ENCODE measurements around the gene ADAM8.

The ADAM8 gene

DNA sequence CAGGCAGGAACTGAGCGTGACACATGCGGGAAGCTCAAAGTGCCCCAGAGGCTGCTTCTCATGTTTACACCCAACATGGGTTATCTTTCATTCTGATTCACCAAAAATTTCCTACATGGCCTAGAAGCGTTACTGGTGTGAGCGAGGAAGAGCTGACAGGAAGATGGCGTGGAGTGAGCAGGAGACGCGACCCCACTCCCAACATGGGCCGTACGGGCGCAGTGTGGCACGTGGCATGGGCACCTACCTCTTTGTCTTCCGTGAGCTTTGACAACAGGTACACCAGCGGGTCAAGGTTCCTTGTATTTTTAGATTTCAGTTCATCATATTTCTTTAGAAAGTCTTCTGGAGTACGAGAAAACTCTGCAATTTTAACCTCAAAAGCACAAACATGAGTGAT, 23.1 kb upstream of the ADAM8 start:
- TF ChIP-seq, protein P1, sequence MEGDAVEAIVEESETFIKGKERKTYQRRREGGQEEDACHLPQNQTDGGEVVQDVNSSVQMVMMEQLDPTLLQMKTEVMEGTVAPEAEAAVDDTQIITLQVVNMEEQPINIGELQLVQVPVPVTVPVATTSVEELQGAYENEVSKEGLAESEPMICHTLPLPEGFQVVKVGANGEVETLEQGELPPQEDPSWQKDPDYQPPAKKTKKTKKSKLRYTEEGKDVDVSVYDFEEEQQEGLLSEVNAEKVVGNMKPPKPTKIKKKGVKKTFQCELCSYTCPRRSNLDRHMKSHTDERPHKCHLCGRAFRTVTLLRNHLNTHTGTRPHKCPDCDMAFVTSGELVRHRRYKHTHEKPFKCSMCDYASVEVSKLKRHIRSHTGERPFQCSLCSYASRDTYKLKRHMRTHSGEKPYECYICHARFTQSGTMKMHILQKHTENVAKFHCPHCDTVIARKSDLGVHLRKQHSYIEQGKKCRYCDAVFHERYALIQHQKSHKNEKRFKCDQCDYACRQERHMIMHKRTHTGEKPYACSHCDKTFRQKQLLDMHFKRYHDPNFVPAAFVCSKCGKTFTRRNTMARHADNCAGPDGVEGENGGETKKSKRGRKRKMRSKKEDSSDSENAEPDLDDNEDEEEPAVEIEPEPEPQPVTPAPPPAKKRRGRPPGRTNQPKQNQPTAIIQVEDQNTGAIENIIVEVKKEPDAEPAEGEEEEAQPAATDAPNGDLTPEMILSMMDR (IDR thresholded peaks at IDR 0.05; ENCODE audit: borderline replicate concordance, insufficient read depth, low read depth, low read length), result no peak

DNA sequence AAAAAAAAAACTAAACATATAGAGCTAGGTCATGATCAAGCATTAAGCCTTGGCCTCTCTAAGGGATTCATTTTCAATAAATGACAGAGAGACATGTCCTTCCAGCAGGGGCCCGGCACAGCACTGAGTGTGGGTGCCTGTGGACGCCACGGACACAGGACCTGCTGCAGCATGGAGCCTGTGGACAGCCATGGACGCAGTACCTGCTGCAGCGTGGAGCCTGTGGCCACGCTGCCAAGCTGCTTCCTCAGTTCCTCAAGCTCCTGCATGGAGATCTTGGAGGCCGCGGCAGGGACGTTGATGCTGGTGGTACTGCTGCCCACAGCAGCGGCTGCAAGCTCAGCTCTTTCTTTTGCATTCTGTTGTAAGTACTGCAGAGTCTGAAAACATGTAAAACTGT, 22.6 kb upstream of the ADAM8 start:
- TF ChIP-seq, protein P1 (IDR thresholded peaks at IDR 0.05; ENCODE audit: borderline replicate concordance, insufficient read depth, low read depth, low read length), result no peak
- no peak overlapping the region for H3K4me3 ChIP-seq (ENCODE audit: low read depth, low read length)

More for the DNA sequence above, 23.1 kb upstream of the ADAM8 start:
- H3K4me3 ChIP-seq (ENCODE audit: low read depth, low read length), result no peak overlapping the region

DNA sequence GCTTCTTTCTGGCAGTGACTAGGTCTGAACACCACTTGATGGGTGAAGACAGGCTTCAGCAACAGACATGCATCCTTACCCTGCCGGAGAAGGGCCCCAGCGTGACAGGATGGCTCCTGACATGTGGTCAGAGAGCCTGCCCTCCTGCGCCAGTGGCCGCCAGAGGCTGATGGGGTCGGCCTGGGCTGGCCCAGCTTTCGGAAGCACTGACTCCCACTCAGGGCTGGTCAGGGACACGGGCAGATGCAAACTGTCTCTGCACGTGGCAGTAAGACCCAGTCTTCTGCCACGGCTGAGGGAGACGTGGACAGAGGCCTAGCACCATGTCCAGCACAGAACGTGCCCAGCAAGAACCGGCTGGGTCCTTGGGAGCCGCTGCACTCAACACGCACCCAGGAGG, 21.8 kb upstream of the ADAM8 start:
- no peak overlapping the region for H3K4me3 ChIP-seq (ENCODE audit: low read depth, low read length)
- TF ChIP-seq, protein P1 (IDR thresholded peaks at IDR 0.05; ENCODE audit: borderline replicate concordance, insufficient read depth, low read depth, low read length), result no peak

DNA sequence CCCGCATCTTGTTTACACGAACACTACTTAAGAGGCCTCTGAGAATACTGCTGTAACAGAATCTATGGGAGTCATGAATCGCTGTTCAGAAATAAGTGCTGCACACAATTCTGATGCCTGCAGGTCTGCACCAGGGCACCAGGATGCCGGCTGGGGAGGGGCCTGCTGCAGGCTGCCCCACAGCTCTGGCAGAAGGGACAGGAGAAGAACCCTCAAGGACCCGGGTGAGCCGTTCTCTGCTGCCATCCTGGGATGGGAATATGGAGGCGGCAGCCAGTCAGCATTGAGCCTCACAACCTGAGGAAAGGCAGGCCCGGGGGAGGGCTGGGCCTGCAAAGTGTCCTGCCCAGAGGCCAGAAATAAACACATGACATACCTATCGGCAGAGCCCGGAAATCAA, 20.8 kb upstream of the ADAM8 start:
- no peak overlapping the region for H3K4me3 ChIP-seq (ENCODE audit: low read depth, low read length)
- TF ChIP-seq, protein P1 (IDR thresholded peaks at IDR 0.05; ENCODE audit: borderline replicate concordance, insufficient read depth, low read depth, low read length), result no peak

DNA sequence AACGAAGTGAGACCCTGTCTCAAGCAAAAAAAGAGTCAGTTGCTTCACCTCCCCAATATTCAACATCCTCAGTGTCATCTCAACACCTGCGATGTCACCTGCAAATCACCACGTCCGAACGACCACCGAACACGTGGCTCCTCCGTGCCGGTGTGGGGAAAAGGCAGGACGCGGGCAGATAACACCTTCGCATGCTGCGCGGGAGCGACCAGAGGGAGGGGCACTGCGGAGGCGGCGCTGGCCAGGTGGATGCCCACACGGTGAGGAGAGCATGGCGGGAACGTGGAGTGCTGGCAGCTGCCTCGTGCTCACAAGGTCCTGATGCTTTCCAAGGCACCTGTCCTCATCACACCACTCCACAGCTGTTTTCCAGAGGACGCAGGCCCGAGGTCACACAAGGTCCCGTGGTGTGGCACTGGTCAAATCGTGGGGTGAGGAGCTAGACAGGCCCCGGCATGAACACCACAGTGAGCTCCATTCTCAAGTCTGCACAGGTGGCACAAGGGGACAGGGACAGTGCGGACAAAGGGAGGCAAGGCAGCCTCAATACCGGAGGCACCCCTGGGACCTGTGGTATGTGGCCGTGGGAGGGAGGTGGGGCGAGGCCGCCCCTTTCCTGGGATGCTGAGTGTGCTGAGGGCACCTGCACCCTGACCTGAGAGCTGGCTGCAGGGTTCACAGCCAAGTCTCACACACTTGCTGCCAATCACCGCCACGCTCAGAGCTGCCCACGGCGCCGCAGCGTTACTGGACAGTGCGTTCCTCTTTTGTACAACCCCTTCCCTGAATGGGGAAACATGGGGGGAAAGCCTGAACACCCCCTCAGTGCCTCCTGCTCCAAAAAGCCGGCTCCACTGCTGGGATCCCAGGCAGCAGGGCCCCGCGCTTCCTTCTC, 19.0 kb upstream of the ADAM8 start:
- H3K4me3 ChIP-seq (ENCODE audit: low read depth, low read length), result no peak overlapping the region
- TF ChIP-seq, protein P1 (IDR thresholded peaks at IDR 0.05; ENCODE audit: borderline replicate concordance, insufficient read depth, low read depth, low read length), result no peak

DNA sequence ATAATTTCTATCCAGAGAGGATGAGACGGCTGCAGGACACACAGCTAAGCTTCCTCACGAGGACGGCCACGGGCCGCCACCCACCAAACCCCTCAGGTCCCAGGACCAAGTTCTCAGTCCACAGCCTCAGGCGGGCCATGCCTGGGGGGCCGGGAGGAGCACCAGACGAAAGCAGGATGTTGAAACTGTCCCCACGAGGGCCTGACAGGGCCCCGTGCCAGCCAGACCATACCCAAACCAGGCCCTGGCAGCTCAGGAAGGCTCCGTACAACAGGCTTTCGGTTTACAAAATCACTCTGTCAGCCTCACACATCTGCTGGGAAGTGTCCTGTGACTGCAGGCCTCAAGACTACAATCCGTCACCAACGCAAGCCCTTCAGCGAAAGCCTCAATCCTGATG, 17.5 kb upstream of the ADAM8 start:
- no peak overlapping the region for H3K4me3 ChIP-seq (ENCODE audit: low read depth, low read length)
- TF ChIP-seq, protein P1 (IDR thresholded peaks at IDR 0.05; ENCODE audit: borderline replicate concordance, insufficient read depth, low read depth, low read length), result no peak

DNA sequence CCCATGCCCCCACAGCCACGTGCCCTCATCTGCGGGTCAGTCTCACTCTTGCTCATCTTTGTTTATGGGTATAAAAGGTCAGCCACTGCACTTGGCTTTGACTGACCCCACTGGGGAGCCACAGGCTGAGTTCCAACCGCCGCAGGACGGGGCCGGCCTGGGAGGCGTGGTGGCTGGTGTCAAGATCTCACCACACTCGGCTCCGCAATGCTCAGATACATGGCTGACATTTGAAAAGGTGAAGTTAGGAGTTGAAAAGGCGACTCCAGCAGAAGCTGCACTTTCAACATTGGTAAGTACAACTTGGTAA, 17.1 kb upstream of the ADAM8 start:
- H3K4me3 ChIP-seq (ENCODE audit: low read depth, low read length), result no peak overlapping the region
- TF ChIP-seq, protein P1 (IDR thresholded peaks at IDR 0.05; ENCODE audit: borderline replicate concordance, insufficient read depth, low read depth, low read length), result no peak

All from GM12875 (cell line).